Effector CD4-positive, alpha-beta T cell (primary cell): Measurements from ENCODE around the gene DEPDC5.
A peak's percentile ranks its signal among the peaks of the same experiment; 100 is the strongest.
"Not testable (repeated sequence)": the region's sequence is repeated elsewhere in the genome, so short reads cannot be mapped to it uniquely, and the experiment has no call there.

Source experiments
- DNase-seq: peaks from one replicate; pipeline ENCODE4 v3.0.0-alpha.2; 2020

Gene DEPDC5

DNA sequence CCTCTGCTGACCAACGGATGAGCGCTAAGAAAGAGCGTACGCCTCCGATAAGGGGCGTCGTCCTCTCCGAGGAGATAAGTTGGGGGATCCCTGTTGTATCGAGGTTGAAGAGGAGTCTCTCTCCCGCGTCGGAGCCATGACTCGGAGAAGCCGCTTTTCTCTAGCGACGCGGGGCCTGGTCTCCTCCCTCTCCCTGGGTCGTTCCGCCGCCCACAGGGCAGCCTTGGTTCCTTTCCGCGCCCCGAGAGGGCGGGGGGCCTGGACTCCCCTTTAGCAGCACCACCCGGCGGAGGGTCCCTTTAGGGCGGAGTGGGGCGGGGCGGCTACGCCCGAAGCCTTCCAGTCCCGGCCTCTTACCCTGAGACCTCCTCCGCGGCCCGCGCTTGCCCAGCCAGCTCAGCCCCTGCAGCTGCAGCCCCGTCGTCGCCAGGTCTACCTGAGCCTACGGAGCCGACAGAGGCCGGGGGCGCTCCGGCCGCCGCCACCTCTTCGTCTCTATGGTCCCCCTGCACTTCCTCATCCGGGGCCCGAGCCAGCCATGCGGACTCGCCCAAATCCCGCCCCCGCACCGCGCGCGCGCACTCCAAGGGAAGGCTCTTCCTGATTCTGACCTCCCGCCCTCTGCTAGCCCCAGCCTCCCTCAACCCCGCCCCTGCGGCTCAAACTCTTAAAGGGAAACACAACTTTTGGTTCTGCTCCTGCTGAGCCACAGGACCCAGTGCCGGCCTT, 4.0 kb upstream of the DEPDC5 start, which contains the start of gene PRR14L:
PRR14L (minus strand) TSS at position 497 of the 729 bp plus-strand sequence. CDS start 11,272 bp downstream, outside the sequence.
- peak; percentile 98 for DNase-seq

DNA sequence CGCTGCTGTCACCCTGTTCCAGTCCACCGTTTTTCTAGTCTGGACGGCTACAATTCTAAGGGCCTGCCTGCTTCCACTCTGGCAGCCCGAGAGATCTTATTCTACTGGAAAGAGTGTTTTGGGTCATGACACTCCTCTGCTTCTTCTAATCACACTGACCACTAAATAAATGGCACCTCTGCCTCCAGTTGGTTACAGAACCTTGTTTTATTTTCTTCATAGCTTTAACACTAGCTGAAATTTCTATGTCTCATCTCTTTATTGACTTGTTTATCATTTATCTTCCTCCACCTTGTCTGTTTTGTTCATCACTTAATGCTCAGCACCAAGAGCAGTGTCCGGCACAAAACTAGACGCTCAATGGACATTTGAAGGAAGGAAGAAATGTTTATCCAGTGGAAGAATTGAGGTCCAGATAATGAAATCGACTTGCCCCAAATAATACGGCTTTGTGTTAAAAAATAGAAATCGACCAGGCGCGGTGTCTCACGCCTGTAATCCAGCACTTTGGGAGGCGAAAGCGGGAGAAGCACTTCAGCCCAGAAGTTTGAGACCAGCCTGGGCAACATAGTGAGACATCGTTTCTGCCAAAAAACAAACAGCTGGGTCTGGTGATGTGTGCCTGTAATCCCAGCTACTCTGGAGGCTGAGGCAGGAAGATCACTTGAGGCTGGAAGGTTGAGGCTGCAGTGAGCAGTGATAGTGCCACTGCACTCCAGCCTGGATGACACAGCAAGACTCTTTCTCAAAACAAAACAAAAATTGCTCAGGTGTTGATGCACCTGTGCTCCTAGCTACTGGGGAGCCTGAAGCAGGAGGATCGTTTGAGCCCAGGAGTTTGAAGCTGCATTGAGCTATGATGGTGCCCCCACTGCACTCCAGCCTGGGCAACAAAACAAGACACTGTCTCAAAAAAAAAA, 3.2 kb upstream of the DEPDC5 start:
- no peak for DNase-seq

DNA sequence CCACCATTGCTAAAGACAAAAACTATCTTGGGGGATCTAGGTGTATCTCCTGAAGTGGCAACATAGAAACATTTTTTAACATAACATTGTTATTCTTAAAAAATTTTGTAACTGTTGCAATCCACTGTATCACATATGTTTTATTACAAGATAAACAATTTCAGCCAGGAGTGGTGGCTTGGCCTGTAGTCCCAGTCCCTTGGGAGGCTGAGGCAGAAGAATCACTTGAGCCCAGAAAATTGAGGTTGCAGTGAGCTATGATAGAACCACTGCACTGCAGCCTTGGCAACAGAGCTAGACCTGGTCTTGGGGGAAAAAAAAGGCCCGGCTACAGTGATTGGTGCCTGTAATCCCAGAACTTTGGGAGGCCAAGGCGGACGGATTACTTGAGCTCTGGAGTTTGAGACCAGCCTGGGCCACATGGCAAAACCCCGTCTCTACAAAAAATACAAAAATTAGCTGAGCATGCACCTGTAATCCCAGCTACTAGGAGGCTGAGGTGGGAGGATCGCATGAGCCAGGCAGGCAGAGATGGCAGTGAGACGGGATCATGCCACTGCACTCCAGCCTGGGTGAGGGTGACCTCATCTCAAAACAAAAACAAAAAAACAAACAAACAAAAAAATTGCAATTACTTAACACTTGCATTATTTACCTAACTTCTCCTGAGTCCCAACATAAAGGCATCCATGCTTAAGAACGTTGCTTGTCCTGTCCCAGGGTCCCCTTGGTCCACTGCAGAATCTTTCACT, 1.5 kb upstream of the DEPDC5 start:
- DNase-seq = no peak

DNA sequence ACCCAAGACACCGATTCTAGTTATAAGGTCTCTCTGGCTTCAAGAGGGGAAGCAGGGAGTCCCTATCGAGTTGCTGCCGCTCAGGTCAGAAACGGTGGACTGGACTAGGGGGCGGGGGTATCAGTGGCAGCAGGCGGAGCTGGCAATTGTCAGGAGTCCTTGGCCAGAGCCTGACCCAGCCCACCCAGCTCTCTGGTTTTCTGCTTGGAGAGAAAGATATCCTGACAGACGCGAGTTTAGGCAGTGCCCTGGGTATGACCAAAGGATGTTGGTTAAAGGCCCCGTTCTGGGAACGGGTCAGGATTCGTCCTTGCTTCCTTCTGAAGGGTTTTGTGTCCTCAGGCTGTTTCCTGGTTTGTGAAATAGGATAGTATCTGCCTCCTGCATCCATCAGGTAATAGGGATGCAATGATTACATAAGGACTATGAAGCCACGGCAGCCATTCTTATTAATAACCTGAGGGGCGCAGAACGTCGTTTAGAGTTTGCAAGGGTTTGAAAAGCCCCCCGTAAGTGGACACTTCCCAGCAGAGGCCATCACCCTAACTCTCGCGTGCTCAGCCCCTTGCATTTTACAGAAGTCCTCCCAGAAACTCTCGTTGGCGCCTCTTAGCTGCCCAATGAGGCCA, 700 bp upstream of the DEPDC5 start:
- no peak for DNase-seq

DNA sequence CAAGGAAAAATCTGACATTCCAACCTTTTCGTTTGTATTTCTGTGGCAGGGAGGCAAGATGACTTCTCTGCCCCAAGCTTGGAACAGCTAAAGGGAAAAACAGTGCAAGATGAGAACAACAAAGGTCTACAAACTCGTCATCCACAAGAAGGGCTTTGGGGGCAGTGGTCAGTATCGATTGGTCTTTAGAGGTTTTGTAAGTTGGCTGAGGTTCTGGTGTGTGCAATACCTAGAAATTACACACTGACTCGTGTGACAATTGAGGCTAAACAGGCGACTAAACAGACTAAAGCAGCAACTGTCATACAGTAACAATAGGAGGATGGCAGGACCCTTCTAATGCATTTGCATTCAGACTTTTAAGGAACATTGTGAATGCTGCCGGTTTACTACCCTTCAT, 994 bp downstream of the DEPDC5 start:
- DNase-seq = no peak

DNA sequence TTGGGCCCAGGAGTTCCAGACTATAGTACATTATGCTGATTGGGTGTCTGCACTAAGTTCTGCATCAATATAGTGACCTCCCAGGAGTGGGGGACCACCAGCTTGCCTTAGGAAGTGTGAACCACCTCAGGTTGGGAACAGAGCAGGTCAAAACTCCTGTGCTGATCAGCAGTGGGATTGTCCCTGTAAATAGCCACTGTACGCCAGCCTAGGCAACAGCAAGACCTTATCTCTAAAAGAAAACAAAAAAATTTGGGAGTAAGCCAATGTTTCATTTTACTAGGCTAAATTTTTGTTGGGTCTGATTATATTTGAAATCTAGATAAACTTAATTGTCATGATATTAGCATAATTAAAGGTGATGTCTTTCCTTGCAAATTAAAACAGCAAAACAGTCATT, 3.4 kb downstream of the DEPDC5 start:
- DNase-seq = no peak

DNA sequence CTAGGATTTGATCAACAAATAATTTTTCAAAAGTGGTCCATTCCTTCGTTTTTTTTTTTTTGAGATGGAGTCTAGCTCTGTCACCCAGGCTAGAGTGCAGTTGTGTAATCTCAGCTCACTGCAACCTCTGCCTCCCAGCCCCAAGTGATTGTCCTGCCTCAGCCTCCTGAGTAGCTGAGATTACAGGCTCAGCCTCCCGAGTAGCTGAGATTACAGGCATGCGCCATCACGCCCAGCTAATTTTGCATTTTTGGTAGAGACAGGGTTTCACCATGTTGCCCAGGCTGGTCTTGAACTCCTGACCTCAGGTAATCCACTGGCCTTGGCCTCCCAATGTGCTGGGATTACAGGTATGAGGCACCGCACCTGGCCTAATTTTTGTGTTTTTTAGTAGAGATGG, 5.0 kb downstream of the DEPDC5 start:
- DNase-seq = not testable (repeated sequence)

DNA sequence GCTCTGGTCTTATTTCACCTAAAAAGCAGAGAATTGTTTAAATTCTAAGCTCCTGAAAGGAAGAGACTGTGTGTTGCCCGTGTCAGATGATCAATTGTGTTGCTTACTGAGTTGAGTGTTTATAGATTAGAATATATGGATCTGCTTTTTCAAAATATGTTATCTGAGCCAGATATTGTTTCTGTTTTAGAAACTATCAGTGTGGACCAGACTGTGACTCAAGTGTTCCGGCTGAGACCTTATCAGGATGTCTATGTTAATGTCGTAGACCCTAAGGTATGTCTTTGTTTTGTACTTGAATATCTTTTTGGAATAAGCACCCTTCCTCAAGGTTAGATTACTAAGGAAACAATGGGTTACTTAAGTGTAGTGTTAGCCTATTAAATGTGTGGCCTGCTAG, 11.0 kb downstream of the DEPDC5 start:
- no peak for DNase-seq

DNA sequence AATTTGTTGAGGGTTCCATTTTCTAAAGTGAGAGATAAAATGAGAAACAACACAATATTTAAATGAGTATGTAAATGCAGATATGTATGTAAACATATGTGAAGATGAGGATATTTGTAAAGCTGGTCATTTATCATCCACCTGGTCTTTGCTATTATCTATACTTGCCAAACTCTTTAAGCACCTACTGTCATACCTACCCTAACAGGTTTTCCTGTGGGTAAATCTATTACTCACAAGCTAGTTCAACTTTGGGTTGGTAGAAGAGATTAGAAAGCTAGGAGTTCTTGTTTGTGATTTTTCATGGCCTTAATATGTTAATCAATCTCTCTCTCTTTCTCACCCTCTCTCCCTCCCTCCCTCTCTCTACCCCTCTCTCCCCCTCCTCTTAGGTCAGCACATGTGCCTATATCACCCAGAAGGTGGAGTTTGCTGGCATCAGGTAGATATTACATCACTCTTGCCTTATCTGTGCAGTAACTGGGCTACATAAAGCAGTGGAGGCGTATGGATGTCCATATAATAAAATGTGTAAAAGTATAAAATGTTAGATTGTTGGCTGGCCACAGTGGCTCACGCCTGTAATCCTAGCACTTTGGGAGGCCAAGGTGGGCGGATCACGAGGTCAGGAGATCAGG, 14.7 kb downstream of the DEPDC5 start:
- DNase-seq = no peak

DNA sequence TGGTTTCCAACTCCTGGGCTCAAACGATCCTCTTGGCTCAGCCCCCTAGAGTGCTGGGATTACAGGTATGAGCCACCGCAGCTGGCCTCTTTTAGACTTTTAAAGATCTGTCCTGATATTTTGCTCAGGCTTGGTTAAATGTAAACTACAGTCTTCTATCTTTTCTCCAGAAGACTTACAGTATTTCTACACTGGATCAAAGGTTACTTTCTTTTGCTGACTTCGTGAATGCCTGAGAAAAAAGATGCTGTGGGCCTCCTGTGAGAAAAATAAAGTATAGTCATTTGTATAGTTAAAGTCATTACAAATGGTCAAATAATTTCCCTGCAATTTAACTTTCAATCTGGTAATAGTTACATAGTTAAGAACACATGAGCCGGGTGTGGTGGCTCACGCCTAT, 19.6 kb downstream of the DEPDC5 start:
- DNase-seq = no peak

DNA sequence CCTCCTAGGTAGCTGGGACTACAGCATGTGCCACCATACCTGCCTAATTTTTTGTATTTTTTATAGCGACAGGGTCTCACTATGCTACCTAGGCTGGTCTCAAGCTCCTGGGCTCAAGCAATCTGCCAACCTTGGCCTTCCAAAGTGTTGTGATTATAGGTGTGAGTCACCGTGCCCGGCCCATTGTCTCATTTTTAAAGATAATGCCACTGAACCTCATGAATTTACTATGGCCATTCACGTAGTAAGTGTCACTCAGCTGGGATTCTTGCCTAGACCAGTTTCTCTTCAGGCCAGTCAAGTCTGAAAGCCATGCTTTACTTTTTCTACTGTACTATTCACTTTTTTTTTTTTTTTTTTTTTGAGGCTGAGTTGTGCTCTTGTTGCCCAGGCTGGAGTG, 22.4 kb downstream of the DEPDC5 start:
- DNase-seq = no peak

DNA sequence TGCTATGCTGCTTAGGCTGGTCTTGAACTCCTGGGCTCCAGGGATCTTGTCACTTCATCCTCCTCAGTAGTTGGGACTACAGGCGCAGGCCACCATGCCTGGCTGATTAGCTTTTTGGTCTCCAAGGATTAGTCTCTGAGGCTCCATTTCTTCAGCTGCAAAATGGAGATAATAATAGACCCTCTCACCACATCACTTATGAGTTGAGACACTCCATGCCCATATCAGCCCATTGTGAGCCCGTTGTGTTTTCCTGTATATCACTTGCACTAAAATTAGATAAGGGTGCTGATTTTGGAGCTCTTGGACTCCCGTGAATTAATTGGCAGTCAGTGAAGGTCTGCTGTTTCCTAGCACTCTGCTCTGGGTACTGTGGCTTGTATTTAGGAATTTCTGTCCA, 36.0 kb downstream of the DEPDC5 start:
- DNase-seq = no peak

DNA sequence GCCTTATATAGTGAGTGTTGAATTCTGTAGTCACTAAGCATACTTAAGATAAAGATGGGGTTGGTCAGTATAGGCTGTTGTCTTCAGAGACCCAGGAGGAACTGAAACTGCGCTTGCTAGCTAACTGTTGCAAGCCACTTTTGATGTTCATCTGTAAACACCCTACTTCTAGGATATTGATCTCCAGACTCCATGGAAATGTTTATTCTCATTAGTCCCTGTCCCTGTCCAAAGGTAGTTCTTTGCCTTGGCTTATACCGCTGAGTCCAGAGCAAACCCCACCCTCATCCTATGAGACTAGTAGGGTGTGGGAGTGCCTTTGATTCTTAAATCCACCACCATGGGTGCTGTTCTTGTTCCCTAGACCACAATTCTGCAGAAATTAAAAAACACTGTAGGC, 36.4 kb downstream of the DEPDC5 start:
- no peak for DNase-seq

DNA sequence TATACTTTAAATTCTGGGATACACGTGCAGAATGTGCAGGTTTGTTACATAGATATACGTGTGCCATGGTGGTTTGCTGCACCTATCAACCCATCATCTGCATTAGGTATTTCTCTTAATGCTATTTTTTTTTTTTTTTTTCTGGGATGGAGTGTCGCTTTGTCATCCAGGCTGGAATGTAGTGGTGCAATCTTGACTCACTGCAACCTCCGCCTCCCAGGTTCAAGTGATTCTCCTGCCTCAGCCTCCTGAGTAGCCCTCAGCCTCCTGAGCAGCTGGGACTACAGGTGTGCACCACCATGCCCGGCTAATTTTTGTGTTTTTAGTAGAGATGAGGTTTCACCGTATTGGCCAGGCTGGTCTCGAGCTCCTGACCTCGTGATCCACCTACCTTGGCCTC, 45.5 kb downstream of the DEPDC5 start:
- DNase-seq = not testable (repeated sequence)

DNA sequence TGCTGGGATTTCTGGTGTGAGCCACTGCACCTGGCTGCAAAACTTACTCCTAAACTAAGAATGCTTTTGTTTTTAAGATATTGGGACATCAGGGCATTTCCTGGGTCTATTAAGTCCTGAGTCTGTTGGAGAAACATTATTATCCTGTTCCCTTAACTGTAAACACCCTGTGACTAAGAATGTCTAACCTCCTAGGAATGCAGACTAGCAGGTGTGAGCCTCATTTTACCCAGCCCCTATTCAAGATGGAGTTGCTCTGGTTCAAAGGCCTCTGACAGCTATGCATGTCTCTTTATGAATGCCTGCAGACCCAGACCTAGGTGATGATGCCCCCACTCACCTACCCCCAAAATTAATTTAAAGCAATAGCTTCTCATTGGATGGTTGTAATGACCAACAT, 46.2 kb downstream of the DEPDC5 start:
- DNase-seq = no peak

DNA sequence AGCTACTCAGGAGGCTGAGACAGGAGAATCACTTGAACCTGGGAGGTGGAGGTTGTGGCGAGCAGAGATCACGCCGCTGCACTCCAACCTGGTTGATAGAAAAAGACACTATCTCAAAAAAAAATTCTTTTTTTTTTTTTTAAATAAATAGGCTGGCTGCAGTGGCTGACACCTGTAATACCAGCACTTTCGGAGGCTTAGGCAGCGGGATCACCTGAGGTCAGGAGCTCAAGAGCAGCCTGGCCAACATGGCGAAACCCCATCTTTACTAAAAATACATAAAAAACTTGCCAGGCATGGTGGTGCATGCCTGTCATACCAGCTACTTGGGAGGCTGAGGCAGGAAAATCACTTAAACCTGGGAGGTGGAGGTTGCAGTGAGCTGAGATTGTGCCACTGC, 47.0 kb downstream of the DEPDC5 start:
- not testable (repeated sequence) for DNase-seq

DNA sequence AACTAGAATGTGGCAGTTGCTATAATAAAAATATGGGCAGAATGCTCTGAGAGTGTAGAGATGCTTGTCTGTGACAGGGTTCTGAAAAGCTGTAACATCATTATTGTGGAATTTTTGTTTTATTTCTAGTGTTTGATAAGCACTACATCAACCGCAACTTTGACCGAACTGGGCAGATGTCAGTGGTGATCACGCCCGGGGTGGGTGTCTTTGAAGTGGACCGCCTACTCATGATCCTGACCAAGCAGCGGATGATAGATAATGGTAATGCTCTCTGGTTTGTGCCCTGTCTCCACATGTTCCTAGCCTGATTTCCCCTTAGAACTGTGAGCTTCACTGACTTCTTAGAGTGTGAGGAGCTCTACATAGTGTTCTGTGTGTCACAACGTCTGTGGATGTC, 48.8 kb downstream of the DEPDC5 start:
- DNase-seq = no peak

DNA sequence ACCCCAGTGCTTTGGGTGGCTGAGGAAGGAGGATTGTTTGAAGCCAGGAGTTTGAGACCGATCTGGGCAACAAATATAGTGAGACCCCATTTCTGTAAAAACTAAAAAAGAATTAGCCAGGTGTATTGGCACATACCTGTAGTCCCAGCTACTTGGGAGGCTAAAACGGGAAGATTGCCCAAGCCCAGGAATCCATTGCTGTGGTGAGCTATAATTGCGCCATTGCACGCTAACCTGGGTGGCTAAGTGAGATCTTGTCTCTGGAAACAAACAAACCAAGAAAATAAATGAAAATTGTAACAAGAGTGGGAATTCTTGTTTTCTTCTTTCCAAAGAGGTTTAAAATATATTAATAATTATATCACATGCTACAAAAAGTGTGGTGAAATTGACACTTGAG, 52.9 kb downstream of the DEPDC5 start:
- no peak for DNase-seq

DNA sequence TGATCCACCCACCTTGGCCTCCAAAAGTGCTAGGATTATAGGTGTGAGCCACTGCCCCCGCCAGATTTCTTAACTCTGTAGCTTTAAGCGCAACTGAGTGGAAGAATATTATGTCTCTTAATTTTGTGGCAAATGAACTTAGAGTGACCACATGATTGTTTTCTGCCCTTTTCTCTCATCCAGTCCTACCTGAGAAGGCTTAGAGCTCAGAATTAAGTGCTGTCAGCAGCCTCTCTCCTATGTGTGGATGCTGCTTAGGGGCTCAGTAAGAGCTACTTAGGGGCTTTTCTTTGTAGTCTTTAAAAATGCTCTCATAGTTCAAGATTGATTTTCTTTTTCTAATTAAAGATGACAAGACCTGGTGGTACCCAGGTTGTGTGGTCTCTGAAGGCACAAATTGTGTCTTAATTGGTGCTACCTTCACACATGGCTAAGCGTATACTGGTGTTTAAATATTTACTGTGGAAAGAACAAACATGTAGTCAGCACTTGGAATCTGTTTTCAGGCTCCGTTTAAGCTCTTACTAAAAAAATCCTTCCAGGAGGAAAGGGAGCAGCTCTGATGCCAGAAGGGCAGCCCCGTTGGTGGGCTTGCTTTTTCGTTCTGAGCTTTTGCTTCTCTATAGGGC, 59.3 kb downstream of the DEPDC5 start:
- no peak for DNase-seq

DNA sequence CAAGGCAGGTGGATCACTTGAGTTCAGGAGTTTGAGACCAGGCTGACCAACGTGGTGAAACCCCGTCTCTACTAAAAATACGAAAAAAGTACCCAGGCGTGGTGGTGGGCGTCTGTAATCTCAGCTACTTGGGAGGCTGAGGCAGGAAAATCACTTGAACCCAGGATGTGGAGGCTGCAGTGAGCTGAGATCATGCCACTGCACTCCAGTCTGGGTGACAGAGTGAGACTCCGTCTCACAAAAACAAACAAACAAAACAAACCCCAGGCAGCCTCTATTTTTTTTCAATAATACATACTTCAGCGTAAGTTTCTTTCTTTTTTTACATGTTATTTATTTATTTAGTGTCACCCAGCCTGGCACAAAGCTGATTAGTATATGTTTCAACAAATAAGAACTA, 60.1 kb downstream of the DEPDC5 start:
- not testable (repeated sequence) for DNase-seq

DNA sequence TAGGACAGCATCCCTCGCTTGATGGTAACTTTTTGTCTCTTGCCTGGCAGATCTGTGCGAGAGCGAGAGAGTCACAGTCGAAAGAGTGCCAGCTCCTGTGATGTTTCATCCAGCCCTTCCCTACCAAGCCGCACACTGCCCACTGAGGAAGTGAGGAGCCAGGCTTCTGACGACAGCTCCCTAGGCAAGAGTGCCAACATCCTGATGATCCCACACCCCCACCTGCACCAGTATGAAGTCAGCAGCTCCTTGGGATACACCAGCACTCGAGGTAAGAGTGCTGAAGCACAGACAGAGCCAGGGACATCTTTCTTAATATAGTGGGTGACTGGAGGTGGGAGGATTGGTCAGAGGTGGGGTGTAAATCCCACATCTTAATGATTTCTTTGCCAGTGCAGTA, 61.1 kb downstream of the DEPDC5 start:
- DNase-seq = no peak

DNA sequence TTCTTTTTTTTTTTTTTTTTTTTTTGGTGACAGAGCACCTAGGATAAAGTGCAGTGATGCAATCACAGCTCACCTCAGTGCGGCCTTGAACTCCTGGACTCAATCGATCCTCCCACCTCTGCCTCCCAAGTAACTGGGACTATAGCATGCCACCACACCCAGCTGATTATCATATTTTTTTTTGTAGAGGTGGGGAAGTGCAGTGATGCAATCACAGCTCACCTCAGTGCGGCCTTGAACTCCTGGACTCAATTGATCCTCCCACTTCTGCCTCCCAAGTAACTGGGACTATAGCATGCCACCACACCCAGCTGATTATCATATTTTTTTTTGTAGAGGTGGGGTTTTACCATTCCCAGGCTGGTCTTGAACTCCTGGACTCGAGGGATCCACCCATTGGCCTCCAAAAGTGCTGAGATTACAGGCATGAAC, 61.6 kb downstream of the DEPDC5 start:
- DNase-seq = not testable (repeated sequence)
